HEK293 (cell line): ENCODE measurements around the gene PRG3.

Experiments
- CTCF ChIA-PET: fragments of 350-600 bp; formaldehyde crosslinking; extraction: SDS; loops from one replicate; lab custom pipeline; 2021; ENCODE audit warnings: antibody characterized with exemption; lab: Yijun Ruan, JAX
- POLR2A ChIA-PET: fragments of 300-600 bp; formaldehyde crosslinking; extraction: SDS; loops from one replicate; lab custom pipeline; 2020; ENCODE audit warnings: antibody characterized with exemption, inconsistent platforms; lab: Yijun Ruan, JAX
- H3K27ac ChIP-seq: fragments of 200-500 bp; sonication (Bioruptor generic); 2 replicates; pipeline ENCODE4 v1.5.1; 2014; ENCODE audit warnings: low read depth, low read length, control low read depth, inconsistent platforms; ENCODE audit errors: extremely low read depth
- H3K36me3 ChIP-seq, 2 experiments: fragments of 200-500 bp in 1 of 2; sonication (Bioruptor generic) in 1 of 2; 1 replicate in 1 of 2; 2 replicates in 1 of 2; pipeline ENCODE4 v1.5.1; 2014 to 2017; ENCODE audit warnings: inconsistent platforms in 2 of 2, low read length in 2 of 2; ENCODE audit not compliant: control insufficient read depth in 2 of 2, insufficient read depth in 1 of 2
- H3K4me1 ChIP-seq: fragments of 200-500 bp; sonication (Bioruptor generic); 2 replicates; pipeline ENCODE4 v1.5.1; 2014; ENCODE audit warnings: mild to moderate bottlenecking, low read length, inconsistent platforms; ENCODE audit not compliant: control insufficient read depth, insufficient read depth
- H3K4me3 ChIP-seq: 2 replicates; pipeline ENCODE4 v1.5.1; 2011; ENCODE audit warnings: low read depth, mild to moderate bottlenecking, control low read depth, low read length, moderate library complexity
- H3K9me3 ChIP-seq: fragments of 200-500 bp; sonication (Bioruptor generic); 2 replicates; pipeline ENCODE4 v1.5.1; 2014; ENCODE audit warnings: low read depth, low read length, inconsistent platforms; ENCODE audit not compliant: control insufficient read depth, insufficient read depth
- BCL11B ChIP-seq: fragments of 450-650 bp; formaldehyde crosslinking; IDR thresholded peaks from 2 replicates; pipeline ENCODE4 v1.5.1; 2016; ENCODE audit warnings: low read depth, missing biosample characterization, missing genetic modification characterization
- FEZF1 ChIP-seq: fragments of 450-650 bp; formaldehyde crosslinking; IDR thresholded peaks from 2 replicates; pipeline ENCODE4 v1.5.1; 2016; ENCODE audit warnings: missing biosample characterization, missing genetic modification characterization
- GLI2 ChIP-seq: fragments of 450-650 bp; formaldehyde crosslinking; IDR thresholded peaks from 2 replicates; pipeline ENCODE4; 2017; ENCODE audit warnings: missing biosample characterization, missing genetic modification characterization, low read depth, borderline replicate concordance
- HOXA7 ChIP-seq: sonication (generic); formaldehyde crosslinking; IDR thresholded peaks from 2 replicates; pipeline ENCODE4 v1.8.1; 2022; ENCODE audit warnings: missing genetic modification reagents, borderline replicate concordance
- PRDM1 ChIP-seq: fragments of 450-650 bp; formaldehyde crosslinking; IDR thresholded peaks from 2 replicates; pipeline ENCODE4; 2016; ENCODE audit warnings: missing biosample characterization, missing genetic modification characterization
- RBAK ChIP-seq: fragments of 450-650 bp; formaldehyde crosslinking; IDR thresholded peaks from 2 replicates; pipeline ENCODE4 v1.5.1; 2016; ENCODE audit warnings: missing biosample characterization, missing genetic modification characterization
- WT1 ChIP-seq: fragments of 450-650 bp; formaldehyde crosslinking; IDR thresholded peaks from 2 replicates; pipeline ENCODE4 v1.5.1; 2016; ENCODE audit warnings: missing biosample characterization, missing genetic modification characterization
- ZBTB21 ChIP-seq: fragments of 450-650 bp; formaldehyde crosslinking; IDR thresholded peaks from 2 replicates; pipeline ENCODE4 v1.5.1; 2017; ENCODE audit warnings: missing biosample characterization, missing genetic modification characterization
- ZIC2 ChIP-seq: fragments of 450-650 bp; formaldehyde crosslinking; IDR thresholded peaks from 2 replicates; pipeline ENCODE4 v1.5.1; 2016; ENCODE audit warnings: missing biosample characterization, missing genetic modification characterization
- ZNF112 ChIP-seq: fragments of 450-650 bp; formaldehyde crosslinking; IDR thresholded peaks from 2 replicates; pipeline ENCODE4 v1.5.0; 2017; ENCODE audit warnings: missing biosample characterization, missing genetic modification characterization
- ZNF132 ChIP-seq: fragments of 450-650 bp; formaldehyde crosslinking; IDR thresholded peaks from 2 replicates; pipeline ENCODE4 v1.5.1; 2017; ENCODE audit warnings: missing biosample characterization, missing genetic modification characterization, borderline replicate concordance
- ZNF148 ChIP-seq: fragments of 450-650 bp; formaldehyde crosslinking; IDR thresholded peaks from 2 replicates; pipeline ENCODE4 v1.5.0; 2017; ENCODE audit warnings: missing biosample characterization, missing genetic modification characterization, borderline replicate concordance
- ZNF155 ChIP-seq: fragments of 450-650 bp; formaldehyde crosslinking; IDR thresholded peaks from 2 replicates; pipeline ENCODE4 v1.5.1; 2016; ENCODE audit warnings: missing biosample characterization, missing genetic modification characterization
- ZNF157 ChIP-seq: fragments of 450-650 bp; formaldehyde crosslinking; IDR thresholded peaks from 2 replicates; pipeline ENCODE4 v1.5.1; 2016; ENCODE audit warnings: missing biosample characterization, missing genetic modification characterization
- ZNF274 ChIP-seq, 2 experiments: fragments of 200-500 bp in 1 of 2; fragments of 450-650 bp in 1 of 2; sonication (Bioruptor generic) in 1 of 2; formaldehyde crosslinking in 1 of 2; IDR thresholded peaks; 2 replicates each; pipeline versions ENCODE4 v1.5.1 to v1.6.1; 2014 to 2016; ENCODE audit warnings: borderline replicate concordance in 1 of 2, inconsistent platforms in 1 of 2, low read length in 1 of 2, missing biosample characterization in 1 of 2, missing genetic modification characterization in 1 of 2
- ZNF280C ChIP-seq: fragments of 450-650 bp; formaldehyde crosslinking; IDR thresholded peaks from 2 replicates; pipeline ENCODE4 v1.5.1; 2016; ENCODE audit warnings: missing biosample characterization, missing genetic modification characterization
- ZNF292 ChIP-seq: fragments of 450-650 bp; formaldehyde crosslinking; IDR thresholded peaks from 2 replicates; pipeline ENCODE4 v1.5.1; 2016; ENCODE audit warnings: low read depth, missing biosample characterization, missing genetic modification characterization, borderline replicate concordance
- ZNF350 ChIP-seq: fragments of 450-650 bp; formaldehyde crosslinking; IDR thresholded peaks from 2 replicates; pipeline ENCODE4 v1.5.0; 2017; ENCODE audit warnings: missing biosample characterization, mild to moderate bottlenecking, missing genetic modification characterization
- ZNF488 ChIP-seq: fragments of 450-650 bp; formaldehyde crosslinking; IDR thresholded peaks from 2 replicates; pipeline ENCODE4 v1.5.1; 2016; ENCODE audit warnings: missing biosample characterization, missing genetic modification characterization
- ZNF518A ChIP-seq: fragments of 450-650 bp; formaldehyde crosslinking; conservative IDR thresholded peaks from 2 replicates; pipeline ENCODE4 v1.5.1; 2016; ENCODE audit warnings: low read depth, missing biosample characterization, missing genetic modification characterization
- ZNF571 ChIP-seq: fragments of 450-650 bp; formaldehyde crosslinking; IDR thresholded peaks from 2 replicates; pipeline ENCODE4 v1.5.0; 2017; ENCODE audit warnings: missing biosample characterization, missing genetic modification characterization
- ZNF610 ChIP-seq: fragments of 450-650 bp; formaldehyde crosslinking; IDR thresholded peaks from 2 replicates; pipeline ENCODE4 v1.5.1; 2016; ENCODE audit warnings: missing biosample characterization, missing genetic modification characterization, borderline replicate concordance
- ZNF624 ChIP-seq: fragments of 450-650 bp; formaldehyde crosslinking; IDR thresholded peaks from 2 replicates; pipeline ENCODE4 v1.5.1; 2017; ENCODE audit warnings: missing biosample characterization, missing genetic modification characterization
- ZNF747 ChIP-seq: fragments of 450-650 bp; formaldehyde crosslinking; IDR thresholded peaks from 2 replicates; pipeline ENCODE4 v1.5.1; 2016; ENCODE audit warnings: missing biosample characterization, missing genetic modification characterization
- ZNF785 ChIP-seq: fragments of 450-650 bp; formaldehyde crosslinking; IDR thresholded peaks from 2 replicates; pipeline ENCODE4 v1.5.1; 2016; ENCODE audit warnings: missing biosample characterization, missing genetic modification characterization

PRG3 gene

GRCh38 chr11:57344826-57345225 lies 36.1 kb downstream of the PRG3 start:
- no peak overlapping the region for H3K4me3 ChIP-seq
- TF ChIP-seq ZNF747 (tag by site-specific recombination) (no peak), ZNF155 (tag by site-specific recombination) (no peak), ZNF624 (tag by site-specific recombination) (no peak), ZNF132 (tag by site-specific recombination) (no peak), PRDM1 (tag by site-specific recombination) (no peak), ZIC2 (tag by site-specific recombination) (no peak), ZNF488 (tag by site-specific recombination) (no peak), ZNF274 (IDR thresholded peaks at IDR 0.05; ENCODE audit: low read length) (no peak), ZNF274 (tag by site-specific recombination; IDR thresholded peaks at IDR 0.05; ENCODE audit: borderline replicate concordance) (no peak), ZNF292 (tag by site-specific recombination) (no peak), HOXA7 (CRISPR knock-in tag) (no peak), ZNF112 (no peak), BCL11B (tag by site-specific recombination) (no peak), ZNF157 (tag by site-specific recombination) (no peak)
- ChIA-PET CTCF (interaction anchor here (0.5 to 2.0 kb wide), 5 partner anchors 113 to 1179 kb away, joined by 3 to 16 read pairs (median 5); no protein-coding TSS in a partner anchor), POLR2A (no interaction called here)
- H3K27ac ChIP-seq, result no peak overlapping the region
- no peaks in the 10 kb centered on the region for H3K9me3 ChIP-seq
- no peaks in the 10 kb centered on the region for H3K4me1 ChIP-seq
- no peaks in the 10 kb centered on the region for H3K36me3 ChIP-seq

- H3K4me1 ChIP-seq, result no peaks in the 10 kb centered on the region
- H3K27ac ChIP-seq, result no peak overlapping the region
- no peak overlapping the region for H3K4me3 ChIP-seq
- H3K9me3 ChIP-seq, result no peaks in the 10 kb centered on the region
- H3K36me3 ChIP-seq, result no peaks in the 10 kb centered on the region
- CTCF ChIA-PET, result interaction anchor here (0.6 to 1.8 kb wide), 8 partner anchors 75 to 1170 kb away, joined by 3 to 5 read pairs (median 4); no protein-coding TSS in a partner anchor
- POLR2A ChIA-PET, result no interaction called here
- no peak for TF ChIP-seq WT1 (tag by site-specific recombination)
- TF ChIP-seq ZNF571 (tag by site-specific recombination), result no peak
- no peak for TF ChIP-seq ZBTB21 (tag by site-specific recombination)
- TF ChIP-seq RBAK (tag by site-specific recombination), result no peak
- TF ChIP-seq ZNF610 (tag by site-specific recombination), result no peak
- TF ChIP-seq ZNF350 (tag by site-specific recombination), result no peak
- no peak for TF ChIP-seq GLI2 (tag by site-specific recombination)
- TF ChIP-seq ZNF785 (tag by site-specific recombination), result no peak
- no peak for TF ChIP-seq ZNF148
- no peak for TF ChIP-seq ZNF518A
- TF ChIP-seq ZNF280C (tag by site-specific recombination), result no peak
- peak; percentile 45; the same call in 1 of the 2 replicates for TF ChIP-seq FEZF1 (tag by site-specific recombination)
Observed at GRCh38 chr11:57343825-57344224, 37.1 kb downstream of the PRG3 start.
